SKM-1 (cell line): ENCODE results near the gene MROH7.

Source experiments
- DNase-seq: peaks from one replicate; lab custom pipeline; 2025; ENCODE audit not compliant: unreplicated experiment; lab: John Stamatoyannopoulos, UW

The MROH7 gene

GRCh38 chr1:54640863-54641836, at the start of gene MROH7:
TSS of gene MROH7 (plus strand) at chr1:54641786. CDS start at chr1:54652927, 11,141 bp downstream.
- no peak for DNase-seq

DNA sequence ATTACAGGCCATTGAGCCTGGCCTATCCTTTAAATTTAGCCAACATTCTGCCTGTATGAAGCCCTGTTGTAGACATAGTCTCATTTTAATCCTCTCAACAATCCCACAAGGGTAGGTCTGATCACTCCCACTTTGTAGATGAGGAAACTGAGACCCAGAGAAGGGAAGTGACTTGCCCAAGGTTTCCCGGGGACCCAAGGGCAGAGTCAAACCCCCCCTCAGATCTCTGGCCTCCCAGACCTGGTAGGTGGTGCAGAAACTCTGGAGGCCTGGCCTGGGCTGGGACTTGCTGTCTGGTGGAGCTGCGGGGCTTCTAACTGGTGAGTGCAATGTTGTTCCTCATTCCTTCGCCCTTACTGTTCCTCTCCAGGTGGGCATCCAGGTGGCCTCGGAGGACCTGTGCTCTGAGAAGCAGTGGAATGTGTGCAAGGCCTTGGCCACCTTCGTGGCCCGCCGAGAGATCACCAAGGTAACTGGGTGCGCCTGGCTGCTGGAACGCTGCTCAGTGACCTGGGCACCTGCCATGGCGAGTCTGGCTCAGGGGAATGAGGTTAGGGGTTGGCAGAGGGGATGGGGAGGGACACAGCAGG, 47.9 kb upstream of the MROH7 start:
- DNase-seq: no peak

GRCh38 chr1:54594463-54594862, 47.1 kb upstream of the MROH7 start:
- DNase-seq: no peak

DNA sequence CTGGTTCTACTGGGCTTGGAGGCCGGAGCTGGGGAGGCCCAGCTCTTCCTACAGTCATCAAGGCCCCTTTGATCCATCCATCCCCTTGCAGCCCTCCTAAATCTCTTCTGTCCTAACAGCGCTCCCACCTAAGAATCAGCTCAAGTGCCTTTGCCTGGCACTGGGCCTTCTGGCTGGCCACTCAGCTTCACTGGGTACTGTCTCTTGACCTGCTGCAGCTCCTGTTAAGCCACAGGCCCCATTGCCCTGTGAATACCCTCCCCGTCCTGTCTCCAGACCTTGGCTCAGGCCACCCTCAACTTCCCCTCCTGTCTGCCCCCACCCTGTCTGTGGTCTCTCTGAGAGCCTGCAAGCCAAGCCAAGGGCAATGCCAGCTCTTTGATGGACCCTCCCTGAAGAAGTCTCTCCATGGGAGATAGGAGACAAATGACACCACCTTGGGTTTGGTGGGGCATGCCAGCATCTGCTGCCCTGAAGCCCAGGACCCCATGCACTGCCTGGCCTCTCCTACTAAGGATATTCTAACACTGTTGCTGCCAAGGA, 45.6 kb upstream of the MROH7 start:
- no peak for DNase-seq

DNA sequence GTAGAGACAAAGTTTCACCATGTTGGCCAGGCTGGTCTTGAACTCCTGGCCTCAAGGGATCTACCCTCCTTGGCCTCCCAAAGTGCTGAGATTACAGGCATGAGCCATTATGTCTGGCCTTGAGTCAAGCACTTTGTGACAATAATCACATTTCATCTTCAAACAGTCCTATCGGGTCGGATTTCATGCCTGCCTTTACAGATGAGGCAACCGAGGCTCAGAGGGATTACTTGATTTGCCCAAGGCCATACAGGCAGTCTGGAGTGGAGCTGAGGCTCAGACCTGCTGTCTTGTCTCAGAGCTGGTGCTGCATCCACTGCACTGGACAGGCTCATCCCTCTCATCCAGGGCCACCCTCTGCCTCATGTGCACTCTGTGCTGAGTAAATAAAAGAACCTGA, 44.8 kb upstream of the MROH7 start:
- DNase-seq: no peak

DNA sequence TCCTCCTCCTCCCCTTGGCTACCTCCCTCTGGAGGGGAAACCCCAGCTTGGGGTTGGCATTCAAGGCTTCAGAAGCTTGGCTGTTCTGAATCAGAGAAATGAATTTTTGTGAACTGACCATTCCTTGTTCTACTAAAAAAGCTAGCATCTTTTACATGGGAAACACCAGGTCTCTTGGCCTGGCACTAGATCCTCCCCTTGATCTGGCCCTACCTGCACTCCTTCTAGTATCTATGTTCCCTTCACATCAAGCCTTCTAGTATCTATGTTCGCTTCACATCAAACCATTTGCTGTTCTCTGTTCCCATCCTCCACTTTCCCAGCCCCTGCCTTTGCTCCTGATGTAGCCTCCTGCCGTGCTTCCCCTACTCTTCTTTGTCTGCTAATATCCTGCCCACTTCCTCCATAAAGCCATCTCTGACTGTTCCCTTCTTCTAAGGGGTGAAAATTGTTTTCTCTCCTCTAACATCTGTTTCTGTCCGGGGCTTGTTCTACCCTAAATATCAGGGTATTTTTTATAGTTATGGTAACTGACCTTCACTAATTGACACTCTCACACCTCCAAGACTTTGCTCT, 44.0 kb upstream of the MROH7 start:
- DNase-seq: no peak

DNA sequence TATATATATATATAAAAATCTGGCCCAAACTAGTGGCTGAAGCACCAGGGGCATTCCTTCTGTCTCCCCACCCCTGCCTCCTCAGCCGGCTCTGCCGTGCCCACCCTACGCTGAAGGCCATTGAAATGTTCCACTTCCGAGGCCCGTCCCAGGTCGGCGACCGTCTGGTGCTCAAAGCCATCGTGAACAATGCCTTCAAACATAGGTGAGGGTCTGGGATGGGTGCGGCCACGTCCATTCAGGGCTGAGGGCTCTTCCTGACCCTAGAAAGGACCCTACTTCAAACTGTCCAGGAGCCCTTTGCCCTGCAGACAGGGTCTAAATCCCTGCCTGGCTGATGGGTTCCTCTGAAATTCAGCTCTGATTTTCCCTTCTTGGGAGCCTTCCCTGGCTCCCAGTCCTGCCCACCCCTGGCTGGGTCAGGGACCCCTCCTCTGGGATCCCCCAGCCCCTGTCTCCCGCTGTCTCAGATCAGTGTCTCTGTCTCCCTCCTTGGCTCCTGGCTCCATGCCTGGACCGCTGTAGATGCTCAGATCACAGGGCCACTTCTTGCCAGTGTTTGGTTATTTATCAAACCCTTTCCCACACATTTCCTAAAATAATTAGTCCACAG, 42.3 kb upstream of the MROH7 start:
- DNase-seq: no peak

DNA sequence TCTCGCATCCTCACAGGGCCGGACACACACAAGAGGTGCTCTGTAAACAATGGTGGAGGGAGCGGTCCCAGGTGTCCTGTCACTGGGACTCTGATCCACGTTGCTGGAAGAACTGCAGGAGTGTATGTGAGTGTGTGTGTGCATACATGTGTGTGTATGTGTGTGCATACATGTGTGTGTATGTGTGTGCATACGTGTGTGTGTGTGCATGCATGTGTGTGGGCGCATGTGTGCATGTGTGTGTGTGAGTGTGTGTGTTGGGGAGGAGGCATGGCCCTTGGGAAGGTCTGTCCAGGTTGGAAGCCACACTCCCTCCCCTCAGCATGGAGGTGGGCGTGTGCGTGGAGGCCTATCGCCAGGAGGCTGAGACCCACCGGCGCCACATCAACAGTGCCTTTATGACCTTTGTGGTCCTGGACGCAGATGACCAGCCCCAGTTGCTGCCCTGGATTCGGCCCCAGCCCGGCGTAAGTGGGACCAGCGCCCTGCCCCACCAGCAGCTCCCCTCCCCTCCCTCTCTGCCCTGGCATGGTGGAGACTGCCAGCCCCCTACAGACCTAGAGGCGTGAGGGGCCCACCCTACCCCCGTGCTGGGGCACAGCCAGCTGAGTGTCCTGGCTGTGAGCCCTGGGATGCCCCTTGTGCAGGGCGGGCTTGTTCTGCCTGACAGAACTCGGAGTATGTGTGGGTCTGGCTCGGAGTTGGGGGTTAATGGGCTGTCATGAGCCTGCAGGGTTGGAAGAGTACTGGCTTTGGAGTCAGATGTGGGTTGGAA, 40.5 kb upstream of the MROH7 start:
- DNase-seq: no peak

GRCh38 chr1:54601730-54602129, 39.9 kb upstream of the MROH7 start:
- no peak for DNase-seq

DNA sequence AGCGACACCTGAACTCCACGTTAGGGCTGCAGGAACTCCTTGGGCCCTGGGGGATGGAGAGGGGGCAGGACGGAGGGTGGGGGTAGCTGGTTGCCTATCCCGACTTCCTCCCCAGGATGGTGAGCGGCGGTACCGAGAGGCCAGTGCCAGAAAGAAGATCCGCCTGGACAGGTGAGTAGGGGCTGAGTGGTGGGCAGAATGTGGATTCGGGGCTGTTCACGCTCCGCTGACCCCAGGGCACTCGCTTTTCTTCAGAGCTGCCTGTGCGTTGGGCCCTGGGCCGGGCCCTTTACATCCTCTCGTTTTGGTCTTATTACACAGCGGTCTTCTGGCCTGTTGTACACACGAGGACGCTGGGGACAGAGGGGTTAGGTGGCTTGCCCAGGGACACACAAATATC, 39.0 kb upstream of the MROH7 start:
- DNase-seq: no peak

DNA sequence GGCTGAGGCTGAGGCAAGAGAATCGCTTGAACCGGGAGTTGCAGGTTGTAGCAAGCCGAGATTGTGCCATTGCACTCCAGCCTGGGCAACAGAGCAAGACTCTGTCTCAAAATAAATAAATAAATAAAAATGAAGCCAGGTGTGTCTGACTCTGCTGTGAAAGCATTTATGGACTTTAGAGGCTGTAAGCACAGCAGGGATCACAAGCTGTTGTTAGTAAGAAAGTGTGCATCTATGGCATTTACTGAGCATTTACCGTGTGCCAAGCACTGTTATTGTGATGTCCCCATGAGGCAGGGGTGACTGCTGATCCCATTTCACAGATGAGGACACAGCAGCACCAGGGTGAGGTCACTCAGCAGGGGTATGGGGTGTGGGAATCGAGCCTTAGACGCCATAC, 38.3 kb upstream of the MROH7 start:
- DNase-seq: no peak

GRCh38 chr1:54604051-54604450, 37.5 kb upstream of the MROH7 start:
- no peak for DNase-seq

GRCh38 chr1:54604572-54605370, 36.8 kb upstream of the MROH7 start:
- DNase-seq: no peak

DNA sequence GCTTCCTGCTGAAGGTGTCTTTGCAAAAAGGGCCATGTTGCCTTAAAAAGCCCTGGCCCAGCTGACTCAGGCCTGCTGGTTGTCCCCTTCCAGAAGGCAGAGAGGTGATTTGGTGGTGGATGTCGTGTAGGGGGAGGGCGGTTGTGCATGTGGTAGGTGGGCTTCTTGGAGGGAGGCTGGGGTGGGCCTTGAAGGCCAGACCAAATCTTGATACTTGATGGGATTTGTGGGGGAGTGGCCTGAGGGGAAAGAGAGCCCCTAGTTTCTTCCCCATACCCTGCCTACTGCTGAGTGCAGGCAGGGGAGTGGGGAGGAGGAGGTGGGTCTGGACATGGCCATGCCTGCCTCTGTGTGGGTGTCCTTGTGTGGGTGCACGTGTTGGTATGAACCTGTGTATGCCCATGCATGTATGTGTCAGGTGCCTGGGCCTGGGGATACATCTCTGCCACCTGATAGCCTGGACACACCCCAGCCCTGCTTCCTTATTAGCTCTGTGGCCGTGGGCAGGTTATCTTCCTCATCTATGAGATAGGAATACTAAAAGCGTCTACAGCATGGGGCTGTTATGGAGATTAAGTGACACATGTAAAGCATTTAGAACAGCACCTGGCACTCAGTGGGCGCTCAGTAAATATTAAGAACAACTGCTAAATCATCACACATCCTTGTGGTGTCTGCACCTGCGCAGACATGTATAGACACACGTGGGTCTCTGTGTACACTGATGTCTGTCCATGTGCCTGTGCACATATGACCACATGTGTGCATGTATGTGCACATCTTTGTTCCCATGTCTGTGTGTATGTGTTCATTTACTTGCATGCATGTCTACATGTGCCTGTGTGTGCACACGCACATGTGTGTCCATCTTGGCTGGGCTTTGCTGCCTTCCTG, 35.2 kb upstream of the MROH7 start:
- DNase-seq: no peak

GRCh38 chr1:54606990-54607325, 34.6 kb upstream of the MROH7 start:
- no peak for DNase-seq

DNA sequence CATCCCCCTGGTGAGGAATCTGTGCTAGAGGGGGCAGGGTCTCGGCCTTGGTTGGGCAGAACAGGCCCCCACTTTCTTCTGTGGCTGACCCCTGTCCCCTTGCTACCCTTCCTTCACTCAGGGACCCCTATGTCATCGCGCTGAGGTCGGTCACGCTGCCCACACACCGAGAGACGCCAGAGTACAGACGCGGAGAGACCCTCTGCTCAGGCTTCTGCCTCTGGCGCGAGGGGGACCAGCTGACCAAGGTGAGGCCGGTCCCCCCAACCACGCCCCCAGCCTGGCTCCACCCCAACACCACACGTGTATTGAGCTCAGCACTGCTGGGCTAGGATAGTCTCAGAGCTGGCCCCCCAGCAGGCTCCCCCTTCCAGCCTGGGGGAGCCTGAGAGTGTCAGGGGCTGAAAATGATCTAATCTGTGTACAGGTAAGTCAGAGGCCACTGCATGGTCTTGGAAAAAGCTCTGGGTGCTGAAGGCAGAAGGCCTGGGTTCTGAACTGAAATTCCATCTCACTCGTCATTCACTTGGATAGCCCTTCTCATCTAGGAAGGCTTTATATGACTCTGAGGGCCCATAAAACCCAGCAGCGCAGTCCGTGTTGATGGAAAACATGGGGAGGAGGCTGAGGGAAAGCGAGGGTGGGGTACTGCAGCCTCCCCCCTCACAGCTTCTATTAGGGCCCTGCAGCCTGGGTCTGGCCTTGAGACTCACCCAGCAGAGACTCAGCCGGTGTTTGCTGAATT, 33.6 kb upstream of the MROH7 start:
- DNase-seq: no peak

GRCh38 chr1:54608566-54609230, 32.9 kb upstream of the MROH7 start:
- DNase-seq: no peak
